Mucosa of stomach (tissue), 1 donor: ENCODE measurements around the gene MUC15.

Source experiments
- H3K27me3 ChIP-seq: one replicate; pipeline ENCODE4 v1.7.0; 2013; ENCODE audit warnings: mild to moderate bottlenecking, low read length; ENCODE audit not compliant: control insufficient read depth, insufficient read depth
- H3K36me3 ChIP-seq: one replicate; pipeline ENCODE4 v1.7.0; 2013; ENCODE audit warnings: low read length; ENCODE audit not compliant: control insufficient read depth, insufficient read depth
- H3K4me1 ChIP-seq: one replicate; pipeline ENCODE4 v1.7.0; 2013; ENCODE audit warnings: mild to moderate bottlenecking, low read length; ENCODE audit not compliant: control insufficient read depth, insufficient read depth
- H3K4me3 ChIP-seq: one replicate; pipeline ENCODE4 v1.7.0; 2013; ENCODE audit warnings: low read length
- H3K9ac ChIP-seq: one replicate; pipeline ENCODE4 v1.7.0; 2013; ENCODE audit warnings: mild to moderate bottlenecking, low read length, moderate library complexity
- H3K9me3 ChIP-seq: one replicate; pipeline ENCODE4 v1.7.0; 2013; ENCODE audit warnings: mild to moderate bottlenecking, low read length, moderate library complexity; ENCODE audit not compliant: control insufficient read depth
- donor health status: Pancreatic carcinoma.

The MUC15 gene

GRCh38 chr11:26558190-26558589 lies 13.9 kb downstream of the MUC15 start:
- Histone ChIP-seq H3K27me3 (no peaks in the 10 kb centered on the region), H3K9me3 (no peaks in the 10 kb centered on the region), H3K4me1 (no peaks in the 10 kb centered on the region), H3K36me3 (no peaks in the 10 kb centered on the region), H3K4me3 (no peak overlapping the region), H3K9ac (no peak overlapping the region)

GRCh38 chr11:26557666-26558065 lies 14.4 kb downstream of the MUC15 start:
- no peaks in the 10 kb centered on the region for H3K9me3 ChIP-seq
- no peak overlapping the region for H3K9ac ChIP-seq
- no peaks in the 10 kb centered on the region for H3K27me3 ChIP-seq
- H3K36me3 ChIP-seq: no peaks in the 10 kb centered on the region
- no peaks in the 10 kb centered on the region for H3K4me1 ChIP-seq
- H3K4me3 ChIP-seq: no peak overlapping the region

GRCh38 chr11:26556582-26556981 lies 15.5 kb downstream of the MUC15 start:
- H3K36me3 ChIP-seq: no peaks in the 10 kb centered on the region
- no peaks in the 10 kb centered on the region for H3K9me3 ChIP-seq

GRCh38 chr11:26554455-26554854 lies 17.6 kb downstream of the MUC15 start:
- Histone ChIP-seq H3K9me3 (no peaks in the 10 kb centered on the region), H3K9ac (no peak overlapping the region), H3K4me1 (no peaks in the 10 kb centered on the region), H3K36me3 (no peaks in the 10 kb centered on the region), H3K27me3 (no peaks in the 10 kb centered on the region), H3K4me3 (no peak overlapping the region)

More at GRCh38 chr11:26556582-26556981, 15.5 kb downstream of the MUC15 start:
- no peak overlapping the region for H3K4me3 ChIP-seq
- H3K4me1 ChIP-seq: no peaks in the 10 kb centered on the region
- no peak overlapping the region for H3K9ac ChIP-seq
- H3K27me3 ChIP-seq: no peaks in the 10 kb centered on the region

GRCh38 chr11:26553182-26553581 lies 18.9 kb downstream of the MUC15 start:
- Histone ChIP-seq H3K9me3 (no peaks in the 10 kb centered on the region), H3K36me3 (no peaks in the 10 kb centered on the region), H3K9ac (no peak overlapping the region), H3K4me1 (no peaks in the 10 kb centered on the region), H3K27me3 (no peaks in the 10 kb centered on the region), H3K4me3 (no peak overlapping the region)

GRCh38 chr11:26551186-26551801 lies 20.8 kb downstream of the MUC15 start:
- no peaks in the 10 kb centered on the region for H3K36me3 ChIP-seq
- H3K27me3 ChIP-seq: no peaks in the 10 kb centered on the region
- H3K4me3 ChIP-seq: no peak overlapping the region
- no peaks in the 10 kb centered on the region for H3K4me1 ChIP-seq
- no peaks in the 10 kb centered on the region for H3K9me3 ChIP-seq
- no peak overlapping the region for H3K9ac ChIP-seq

GRCh38 chr11:26550022-26550421 lies 22.0 kb downstream of the MUC15 start:
- Histone ChIP-seq H3K36me3 (no peaks in the 10 kb centered on the region), H3K27me3 (no peaks in the 10 kb centered on the region), H3K4me3 (no peak overlapping the region), H3K4me1 (no peaks in the 10 kb centered on the region), H3K9me3 (no peaks in the 10 kb centered on the region), H3K9ac (no peak overlapping the region)

- Histone ChIP-seq H3K36me3 (no peaks in the 10 kb centered on the region), H3K4me3 (no peak overlapping the region), H3K9me3 (no peaks in the 10 kb centered on the region), H3K4me1 (no peaks in the 10 kb centered on the region), H3K27me3 (no peaks in the 10 kb centered on the region), H3K9ac (no peak overlapping the region)
These were observed 22.9 kb downstream of the MUC15 start for GRCh38 chr11:26549176-26549575.

GRCh38 chr11:26541870-26542269 lies 30.2 kb downstream of the MUC15 start:
- Histone ChIP-seq H3K36me3 (no peaks in the 10 kb centered on the region), H3K4me1 (no peaks in the 10 kb centered on the region), H3K9me3 (no peaks in the 10 kb centered on the region), H3K4me3 (no peak overlapping the region), H3K9ac (no peak overlapping the region), H3K27me3 (no peaks in the 10 kb centered on the region)

- no peaks in the 10 kb centered on the region for H3K4me1 ChIP-seq
These were observed 32.5 kb downstream of the MUC15 start for GRCh38 chr11:26539517-26539916.

GRCh38 chr11:26537341-26537740 lies 34.7 kb downstream of the MUC15 start:
- Histone ChIP-seq H3K9me3 (no peaks in the 10 kb centered on the region), H3K36me3 (no peaks in the 10 kb centered on the region), H3K4me1 (no peaks in the 10 kb centered on the region), H3K9ac (no peak overlapping the region), H3K27me3 (no peaks in the 10 kb centered on the region), H3K4me3 (no peak overlapping the region)

More at GRCh38 chr11:26539517-26539916, 32.5 kb downstream of the MUC15 start:
- H3K9me3 ChIP-seq: no peaks in the 10 kb centered on the region
- H3K36me3 ChIP-seq: no peaks in the 10 kb centered on the region
- H3K4me3 ChIP-seq: no peak overlapping the region
- no peaks in the 10 kb centered on the region for H3K27me3 ChIP-seq
- H3K9ac ChIP-seq: no peak overlapping the region

GRCh38 chr11:26527685-26528084 lies 44.4 kb downstream of the MUC15 start:
- Histone ChIP-seq H3K27me3 (no peaks in the 10 kb centered on the region), H3K9ac (no peak overlapping the region), H3K4me3 (no peak overlapping the region), H3K4me1 (no peaks in the 10 kb centered on the region), H3K36me3 (no peaks in the 10 kb centered on the region), H3K9me3 (no peaks in the 10 kb centered on the region)
